SH-SY5Y (cell line): ENCODE results near the gene VIT.

ENCODE experiments used
- GATA2 ChIP-seq: IDR thresholded peaks from 2 replicates; pipeline ENCODE4 v1.6.1; 2011; ENCODE audit warnings: mild to moderate bottlenecking, low read depth, low read length
- GATA3 ChIP-seq: IDR thresholded peaks from 2 replicates; pipeline ENCODE4 v1.6.1; 2011; ENCODE audit warnings: low read depth, mild to moderate bottlenecking, low read length, moderate library complexity

DNA sequence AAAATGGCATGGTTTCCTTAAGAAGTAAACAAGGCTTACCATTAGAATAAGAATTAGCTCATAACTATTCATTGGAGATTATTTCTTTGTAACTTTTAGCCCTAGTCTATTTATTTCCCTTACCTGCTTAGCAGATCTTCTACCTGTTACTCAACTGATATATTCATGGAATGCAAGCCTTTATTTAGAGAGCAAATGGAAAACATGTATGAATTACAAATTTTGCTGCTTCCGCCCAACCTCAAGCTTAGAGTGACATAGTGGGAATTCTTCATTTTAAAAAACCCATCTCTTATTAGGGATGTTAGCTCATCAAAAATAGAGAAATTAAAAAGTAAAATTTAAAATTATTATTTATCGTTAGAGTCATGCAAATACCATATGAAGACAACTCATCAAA is 158.9 kb downstream of the VIT start:
- no peak for TF ChIP-seq GATA2
- TF ChIP-seq GATA3 = no peak
